ENCODE results near the gene DERL2.

GRCh38 chr17:5468075-5468473 lies 17.9 kb downstream of the DERL2 start:
- TF ChIP-seq CTCF (IDR thresholded peaks at IDR 0.05) (no peak), POLR2A (IDR thresholded peaks at IDR 0.05) (no peak)
